CD4-positive, alpha-beta T cell (primary cell): ENCODE results near the gene THADA. TPM values are rescaled to one million over a fixed set of nuclear protein-coding genes. Genes with fewer than 3 reads are reported as not detected.

Experiments
- ATAC-seq: fragments of 200-7000 bp; cut with Tn5 transposase; one replicate; pipeline ENCODE4 v1.10.0; 2022; ENCODE audit warnings: mild to moderate bottlenecking; ENCODE audit not compliant: poor library complexity
- CTCF ChIA-PET: fragments of 350-600 bp; sonication (Branson Sonifier 250); formaldehyde crosslinking; loops from one replicate; lab custom pipeline; 2021; ENCODE audit warnings: antibody characterized with exemption, inconsistent platforms; lab: Charles Lee
- POLR2A ChIA-PET: fragments of 350-600 bp; sonication (Branson Sonifier 250); formaldehyde crosslinking; loops from one replicate; lab custom pipeline; 2021; ENCODE audit warnings: antibody characterized with exemption, inconsistent platforms; lab: Charles Lee
- DNase-seq, 14 experiments: peaks; one replicate each; pipeline ENCODE4 v3.0.0-alpha.2; 2013 to 2020; ENCODE audit warnings: mixed read lengths in 2 of 14
- H3K27ac ChIP-seq, 2 donors: one replicate each; pipeline versions ENCODE4 v1.5.1 to v1.7.0; 2013; ENCODE audit warnings: low read length in 2 of 2, low read depth in 1 of 2, mild to moderate bottlenecking in 1 of 2
- H3K27me3 ChIP-seq, 2 experiments: 1 replicate in 1 of 2; 2 replicates in 1 of 2; pipeline versions ENCODE4 v1.6.1 to v1.7.0; 2013; ENCODE audit warnings: low read length in 2 of 2, control low read depth in 1 of 2, mild to moderate bottlenecking in 1 of 2, moderate library complexity in 1 of 2; ENCODE audit not compliant: insufficient read depth in 2 of 2, control insufficient read depth in 1 of 2
- H3K36me3 ChIP-seq: one replicate; pipeline ENCODE4 v1.6.1; 2013; ENCODE audit warnings: low read length, control low read depth; ENCODE audit not compliant: insufficient read depth
- H3K4me1 ChIP-seq: one replicate; pipeline ENCODE4 v1.6.1; 2013; ENCODE audit warnings: low read length, control low read depth; ENCODE audit not compliant: insufficient read depth
- H3K4me3 ChIP-seq: one replicate; pipeline ENCODE4 v1.5.1; 2013; ENCODE audit warnings: mild to moderate bottlenecking, low read length, moderate library complexity
- H3K9me3 ChIP-seq, 2 experiments: 1 replicate in 1 of 2; 2 replicates in 1 of 2; pipeline versions ENCODE4 v1.6.1 to v1.7.0; 2013; ENCODE audit warnings: low read length in 2 of 2, mild to moderate bottlenecking in 2 of 2, control low read depth in 1 of 2, moderate library complexity in 1 of 2; ENCODE audit not compliant: control insufficient read depth in 1 of 2, insufficient read depth in 1 of 2
- H3K27ac Mint-ChIP-seq: one replicate; pipeline ENCODE4 v1.8.0; 2020; ENCODE audit warnings: mixed read lengths
- H3K27me3 Mint-ChIP-seq: one replicate; pipeline ENCODE4 v1.8.0; 2021; ENCODE audit warnings: mixed read lengths
- H3K36me3 Mint-ChIP-seq: one replicate; pipeline ENCODE4 v1.8.0; 2021; ENCODE audit warnings: low read depth, mixed read lengths
- H3K4me1 Mint-ChIP-seq: one replicate; pipeline ENCODE4 v1.8.0; 2021; ENCODE audit warnings: low read depth, mixed read lengths
- H3K4me3 Mint-ChIP-seq: one replicate; pipeline ENCODE4 v1.8.0; 2020; ENCODE audit warnings: mild to moderate bottlenecking, mixed read lengths
- H3K9me3 Mint-ChIP-seq: one replicate; pipeline ENCODE4 v1.8.0; 2020; ENCODE audit warnings: mixed read lengths
- intact Hi-C, 2 experiments: fragments of 100-400 bp; cut with DNase I in 1 of 2; cut with micrococcal nuclease in 1 of 2; formaldehyde crosslinking; loops; one replicate each; pipeline versions ENCODE4 v1.15.1 to v1.9.0; 2023 to 2025; cut with DNase I, micrococcal nuclease
- total RNA-seq, 174 experiments: library from RNA in 2 of 174; stranded (reverse) in 2 of 174; gene quantifications; one replicate each; pipeline ENCODE4 v1.2.3 and lab custom pipeline; 2021 to 2026
- TF ChIP-seq, protein P1 (sequence below): fragments of 200-600 bp; IDR thresholded peaks from one replicate; pipeline ENCODE4 v1.8.0; 2022; ENCODE audit warnings: antibody characterized with exemption, mild to moderate bottlenecking

Gene THADA
- total RNA-seq, 2 experiments from 2014 or later = 29.3 to 32.9 TPM

- Mint-ChIP-seq H3K9me3 (no peaks in the 10 kb centered on the region), H3K4me3 (peak overlapping the region; percentile 87), H3K36me3 (peaks cover 76% of the 10 kb centered on the region), H3K27me3 (peaks cover 19% of the 10 kb centered on the region), H3K4me1 (peaks cover 57% of the 10 kb centered on the region), H3K27ac (peak overlapping the region; percentile 98)
- peak overlapping the region; percentile 62 to 92 for H3K27ac ChIP-seq
- no peaks in the 10 kb centered on the region for H3K9me3 ChIP-seq
- POLR2A ChIA-PET = interaction anchor here (0.7 to 21.5 kb wide), 17 partner anchors 6 to 1140 kb away, joined by 3 to 1478 read pairs (median 4); no protein-coding TSS in a partner anchor
- CTCF ChIA-PET = interaction anchor here (1.1 to 13.6 kb wide), 6 partner anchors 28 to 247 kb away, joined by 3 to 303 read pairs (median 18); no protein-coding TSS in a partner anchor
- H3K4me1 ChIP-seq = peaks cover 50% of the 10 kb centered on the region
- peak overlapping the region; percentile 97 for H3K4me3 ChIP-seq
- no peaks in the 10 kb centered on the region for H3K27me3 ChIP-seq
- intact Hi-C loops = loop anchor here in 1 of 2 experiments (1.0 kb wide), 1 partner anchor 48 kb away; no protein-coding TSS in a partner anchor
- TF ChIP-seq, protein P1, sequence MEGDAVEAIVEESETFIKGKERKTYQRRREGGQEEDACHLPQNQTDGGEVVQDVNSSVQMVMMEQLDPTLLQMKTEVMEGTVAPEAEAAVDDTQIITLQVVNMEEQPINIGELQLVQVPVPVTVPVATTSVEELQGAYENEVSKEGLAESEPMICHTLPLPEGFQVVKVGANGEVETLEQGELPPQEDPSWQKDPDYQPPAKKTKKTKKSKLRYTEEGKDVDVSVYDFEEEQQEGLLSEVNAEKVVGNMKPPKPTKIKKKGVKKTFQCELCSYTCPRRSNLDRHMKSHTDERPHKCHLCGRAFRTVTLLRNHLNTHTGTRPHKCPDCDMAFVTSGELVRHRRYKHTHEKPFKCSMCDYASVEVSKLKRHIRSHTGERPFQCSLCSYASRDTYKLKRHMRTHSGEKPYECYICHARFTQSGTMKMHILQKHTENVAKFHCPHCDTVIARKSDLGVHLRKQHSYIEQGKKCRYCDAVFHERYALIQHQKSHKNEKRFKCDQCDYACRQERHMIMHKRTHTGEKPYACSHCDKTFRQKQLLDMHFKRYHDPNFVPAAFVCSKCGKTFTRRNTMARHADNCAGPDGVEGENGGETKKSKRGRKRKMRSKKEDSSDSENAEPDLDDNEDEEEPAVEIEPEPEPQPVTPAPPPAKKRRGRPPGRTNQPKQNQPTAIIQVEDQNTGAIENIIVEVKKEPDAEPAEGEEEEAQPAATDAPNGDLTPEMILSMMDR = no peak
- ATAC-seq (no peak), DNase-seq (peak in 13 of 14 experiments; percentile 33 to 79 (median 64))
- peaks cover 48% of the 10 kb centered on the region for H3K36me3 ChIP-seq
Measured at GRCh38 chr2:43221763-43222474, 373.9 kb downstream of the THADA start.

DNA sequence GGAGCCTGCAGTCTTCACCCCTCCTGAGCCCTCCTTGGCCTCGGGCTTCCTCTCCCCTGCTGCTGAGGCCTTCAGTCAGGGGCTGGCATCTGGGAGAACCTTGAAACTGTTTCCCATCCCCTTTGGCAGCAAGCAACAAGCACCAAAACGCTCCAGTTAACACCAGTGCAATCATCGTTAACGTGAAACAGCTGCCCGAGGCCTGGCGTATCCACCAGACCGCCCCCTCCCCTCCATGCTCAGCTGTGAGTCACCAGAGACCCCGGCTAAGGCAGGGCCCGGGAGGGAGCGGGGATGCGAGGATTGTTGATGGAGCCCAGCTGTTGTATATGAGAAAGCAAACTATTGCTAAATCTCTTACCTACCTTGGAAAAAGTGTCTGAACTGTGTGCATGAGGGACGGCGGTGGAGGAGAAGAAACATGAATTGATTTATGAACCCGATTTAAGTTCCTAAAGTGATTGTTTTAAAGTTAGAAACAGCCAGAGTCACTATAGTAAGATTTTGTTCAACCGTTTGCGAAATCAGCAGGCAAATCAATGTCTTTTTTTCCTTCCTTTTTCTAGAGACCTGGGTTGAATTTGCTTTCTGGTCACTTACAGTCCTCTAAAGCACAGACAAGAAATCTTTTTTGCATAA lies 374.6 kb downstream of the THADA start:
- Mint-ChIP-seq H3K4me1 (peaks cover 57% of the 10 kb centered on the region), H3K36me3 (peaks cover 76% of the 10 kb centered on the region), H3K27ac (peak overlapping the region; percentile 98), H3K4me3 (peak overlapping the region; percentile 87), H3K27me3 (peaks cover 19% of the 10 kb centered on the region), H3K9me3 (no peaks in the 10 kb centered on the region)
- Histone ChIP-seq H3K36me3 (peaks cover 48% of the 10 kb centered on the region), H3K4me1 (peaks cover 54% of the 10 kb centered on the region), H3K27me3 (no peaks in the 10 kb centered on the region), H3K4me3 (peak overlapping the region; percentile 97), H3K9me3 (no peaks in the 10 kb centered on the region), H3K27ac (peak overlapping the region; percentile 62 to 92)
- DNase-seq = peak in 12 of 14 experiments; percentile 28 to 69 (median 54)
- TF ChIP-seq, protein P1 = no peak
- intact Hi-C loops = no loop called here
- ChIA-PET CTCF (interaction anchor here (1.6 to 13.6 kb wide), 6 partner anchors 8 to 246 kb away, joined by 3 to 303 read pairs (median 20); no protein-coding TSS in a partner anchor), POLR2A (interaction anchor here (0.9 to 21.5 kb wide), 11 partner anchors 5 to 411 kb away, joined by 3 to 1478 read pairs (median 14); no protein-coding TSS in a partner anchor)
- no peak for ATAC-seq

- H3K27me3 ChIP-seq = no peaks in the 10 kb centered on the region
- H3K36me3 Mint-ChIP-seq = peaks cover 71% of the 10 kb centered on the region
- peaks cover 60% of the 10 kb centered on the region for H3K4me1 Mint-ChIP-seq
- H3K27me3 Mint-ChIP-seq = peaks cover 19% of the 10 kb centered on the region
- intact Hi-C loops = loop anchor here in 1 of 2 experiments (1.0 kb wide), 1 partner anchor 86 kb away; no protein-coding TSS in a partner anchor
- POLR2A ChIA-PET = interaction anchor here (1.1 to 21.5 kb wide), 9 partner anchors 5 to 410 kb away, joined by 3 to 1478 read pairs (median 85); partner anchors contain the start of gene ZFP36L2
- TF ChIP-seq, protein P1 = no peak
- H3K9me3 ChIP-seq = no peaks in the 10 kb centered on the region
- H3K4me3 ChIP-seq = peak overlapping the region; percentile 97
- DNase-seq = no peak
- no peaks in the 10 kb centered on the region for H3K9me3 Mint-ChIP-seq
- H3K4me1 ChIP-seq = peaks cover 59% of the 10 kb centered on the region
- CTCF ChIA-PET = interaction anchor here (2.1 to 13.6 kb wide), 5 partner anchors 9 to 87 kb away, joined by 5 to 303 read pairs (median 31); no protein-coding TSS in a partner anchor
- peak overlapping the region; percentile 98 for H3K27ac Mint-ChIP-seq
- peaks cover 44% of the 10 kb centered on the region for H3K36me3 ChIP-seq
- H3K27ac ChIP-seq = peak overlapping the region; percentile 62 to 92
- H3K4me3 Mint-ChIP-seq = peak overlapping the region; percentile 87
- ATAC-seq = no peak
Measured at GRCh38 chr2:43220760-43221123, 375.1 kb downstream of the THADA start.
